Loucy (cell line): Measurements from ENCODE around the gene CDH20.

ENCODE experiments used
- CTCF ChIP-seq: fragments of 200-600 bp; sonication (generic); conservative IDR thresholded peaks from 2 replicates; pipeline ENCODE4 v1.5.1; 2014; ENCODE audit warnings: mild to moderate bottlenecking, antibody characterized with exemption, low read length
- EZH2phosphoT487 ChIP-seq: fragments of 200-600 bp; IDR thresholded peaks from 2 replicates; pipeline ENCODE4 v1.6.1; 2018; ENCODE audit warnings: antibody characterized with exemption, mild to moderate bottlenecking, moderate library complexity, borderline replicate concordance

- TF ChIP-seq CTCF (no peak), EZH2phosphoT487 (no peak)
Measured at GRCh38 chr18:61554117-61554776, 221.0 kb downstream of the CDH20 start.
